ENCODE data around the gene CORO1A. TPM values are rescaled to one million over a fixed set of nuclear protein-coding genes. Genes with fewer than 3 reads are reported as not detected.

Gene CORO1A
- total RNA-seq, 1 experiment from 2014 or later: 3.7 TPM

DNA sequence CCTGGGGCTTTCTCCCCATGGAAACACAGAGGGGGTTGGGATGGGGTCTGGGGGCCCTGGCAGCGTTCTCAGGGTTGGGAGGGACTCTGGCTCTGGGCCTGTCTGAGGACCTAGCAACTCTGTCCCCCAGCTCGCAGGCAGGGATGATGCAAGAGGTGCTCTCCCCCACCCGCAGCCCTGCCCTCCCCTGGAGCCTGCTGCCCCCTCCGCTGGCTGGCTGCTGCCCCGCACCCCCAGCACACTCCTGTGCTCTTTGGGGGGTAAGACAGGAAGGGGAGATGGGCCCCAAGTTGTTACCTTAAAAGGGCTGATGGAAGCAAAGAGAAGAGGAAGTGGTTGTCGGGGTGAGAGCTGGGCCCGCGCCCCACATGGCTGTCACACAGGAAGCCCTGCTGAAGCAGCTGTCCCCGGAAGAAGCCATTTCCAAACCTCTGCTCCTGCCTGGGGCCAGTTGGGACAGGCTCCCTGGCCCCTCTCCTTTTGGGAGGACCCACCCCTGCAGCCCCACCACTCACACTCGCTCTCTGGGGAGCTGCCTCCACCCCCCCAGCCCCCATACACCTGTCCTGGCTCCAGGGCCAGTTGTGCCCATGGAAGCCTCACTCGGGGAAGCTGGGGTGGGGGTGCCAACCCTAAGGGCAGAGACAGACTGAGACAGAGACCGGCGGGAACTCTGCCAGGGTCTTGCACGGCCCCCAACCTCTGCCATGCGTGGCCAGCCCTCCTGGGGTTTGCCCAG is 2.5 kb downstream of the CORO1A start:
- intact Hi-C loops (cut with micrococcal nuclease; ENCODE audit: unreplicated experiment): no loop called here
- BruUV-seq (replicated peaks): no TSS peak
- Histone ChIP-seq H3K4me3 (ENCODE audit: low read depth in 2 of 2, low read length in 2 of 2) (no peak overlapping the region), H3K27me3 (ENCODE audit: control insufficient read depth, insufficient read depth, low read length) (no peaks in the 10 kb centered on the region), H3K36me3 (ENCODE audit: control insufficient read depth, insufficient read depth, low read length) (no peaks in the 10 kb centered on the region), H3K4me1 (ENCODE audit: control insufficient read depth, insufficient read depth, low read length) (peaks cover 6% of the 10 kb centered on the region), H3K27ac (ENCODE audit: low read length) (no peak overlapping the region), H3K9me3 (ENCODE audit: control insufficient read depth, insufficient read depth, low read depth, low read length) (no peaks in the 10 kb centered on the region)
- TF ChIP-seq REST (IDR thresholded peaks at IDR 0.05; ENCODE audit: insufficient read depth in 1 of 2, low read depth in 2 of 2, low read length in 1 of 2): no peak
- TF ChIP-seq SIN3A (IDR thresholded peaks at IDR 0.05; ENCODE audit: borderline replicate concordance, insufficient read depth, low read depth, low read length): no peak
- no peak for TF ChIP-seq POLR2AphosphoS5 (IDR thresholded peaks at IDR 0.05; ENCODE audit: low read depth, low read length)
- TF ChIP-seq, protein P1, sequence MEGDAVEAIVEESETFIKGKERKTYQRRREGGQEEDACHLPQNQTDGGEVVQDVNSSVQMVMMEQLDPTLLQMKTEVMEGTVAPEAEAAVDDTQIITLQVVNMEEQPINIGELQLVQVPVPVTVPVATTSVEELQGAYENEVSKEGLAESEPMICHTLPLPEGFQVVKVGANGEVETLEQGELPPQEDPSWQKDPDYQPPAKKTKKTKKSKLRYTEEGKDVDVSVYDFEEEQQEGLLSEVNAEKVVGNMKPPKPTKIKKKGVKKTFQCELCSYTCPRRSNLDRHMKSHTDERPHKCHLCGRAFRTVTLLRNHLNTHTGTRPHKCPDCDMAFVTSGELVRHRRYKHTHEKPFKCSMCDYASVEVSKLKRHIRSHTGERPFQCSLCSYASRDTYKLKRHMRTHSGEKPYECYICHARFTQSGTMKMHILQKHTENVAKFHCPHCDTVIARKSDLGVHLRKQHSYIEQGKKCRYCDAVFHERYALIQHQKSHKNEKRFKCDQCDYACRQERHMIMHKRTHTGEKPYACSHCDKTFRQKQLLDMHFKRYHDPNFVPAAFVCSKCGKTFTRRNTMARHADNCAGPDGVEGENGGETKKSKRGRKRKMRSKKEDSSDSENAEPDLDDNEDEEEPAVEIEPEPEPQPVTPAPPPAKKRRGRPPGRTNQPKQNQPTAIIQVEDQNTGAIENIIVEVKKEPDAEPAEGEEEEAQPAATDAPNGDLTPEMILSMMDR (IDR thresholded peaks at IDR 0.05): no peak
- no peak for TF ChIP-seq TCF7L2 (IDR thresholded peaks at IDR 0.05; ENCODE audit: low read depth, low read length)
- DNase-seq (ENCODE audit: low read depth, low spot score) (no peak), ATAC-seq (no peak)
- ChIA-PET CTCF (interaction anchor here (0.6 to 1.7 kb wide), 3 partner anchors 43 to 94 kb away, joined by 4 to 18 read pairs (median 4); partner anchors contain the start of gene TBX6), POLR2A (interaction anchor here (0.5 to 0.6 kb wide), 2 partner anchors 264 to 285 kb away, joined by 4 to 9 read pairs; partner anchors contain the start of gene ASPHD1)
- in situ Hi-C loops (cut with HindIII; ENCODE audit: low pct_unique_long_range_greater_than_20kb, low sequenced_read_pairs): no loop called here

GRCh38 chr16:30186444-30186781 is 3.0 kb downstream of the CORO1A start:
- intact Hi-C loops (cut with micrococcal nuclease; ENCODE audit: unreplicated experiment) (no loop called here), in situ Hi-C loops (cut with HindIII; ENCODE audit: low pct_unique_long_range_greater_than_20kb, low sequenced_read_pairs) (no loop called here)
- H3K4me3 ChIP-seq (ENCODE audit: low read depth in 2 of 2, low read length in 2 of 2): no peak overlapping the region
- ChIA-PET CTCF (interaction anchor here (0.6 to 1.7 kb wide), 3 partner anchors 43 to 94 kb away, joined by 4 to 18 read pairs (median 4); partner anchors contain the start of gene TBX6), POLR2A (interaction anchor here (0.5 kb wide), 1 partner anchor 286 kb away, joined by 9 read pairs; the partner anchor contains the start of gene ASPHD1)
- no TSS peak for BruUV-seq (replicated peaks)
- no peak overlapping the region for H3K27ac ChIP-seq (ENCODE audit: low read length)
- H3K9me3 ChIP-seq (ENCODE audit: control insufficient read depth, insufficient read depth, low read depth, low read length): no peaks in the 10 kb centered on the region
- no peaks in the 10 kb centered on the region for H3K36me3 ChIP-seq (ENCODE audit: control insufficient read depth, insufficient read depth, low read length)
- no peaks in the 10 kb centered on the region for H3K27me3 ChIP-seq (ENCODE audit: control insufficient read depth, insufficient read depth, low read length)
- no peak for ATAC-seq
- TF ChIP-seq, protein P1 (IDR thresholded peaks at IDR 0.05): no peak
- TF ChIP-seq SIN3A (IDR thresholded peaks at IDR 0.05; ENCODE audit: borderline replicate concordance, insufficient read depth, low read depth, low read length): no peak
- TF ChIP-seq TCF7L2 (IDR thresholded peaks at IDR 0.05; ENCODE audit: low read depth, low read length): no peak
- TF ChIP-seq POLR2AphosphoS5 (IDR thresholded peaks at IDR 0.05; ENCODE audit: low read depth, low read length): no peak
- TF ChIP-seq REST (IDR thresholded peaks at IDR 0.05; ENCODE audit: insufficient read depth in 1 of 2, low read depth in 2 of 2, low read length in 1 of 2): no peak
- H3K4me1 ChIP-seq (ENCODE audit: control insufficient read depth, insufficient read depth, low read length): peaks cover 6% of the 10 kb centered on the region
- no peak for DNase-seq (ENCODE audit: low read depth, low spot score)
